Thyroid gland (tissue), 4 donors: ENCODE measurements around the gene NAV2. TPM values are rescaled to one million over a fixed set of nuclear protein-coding genes. Genes with fewer than 3 reads are reported as not detected.

Experiments
- DNase-seq, 2 donors: peaks; one replicate each; pipeline ENCODE4 v3.0.0-alpha.2; 2019
- H3K27ac ChIP-seq, 3 donors: fragments of 200-600 bp; sonication (generic); 1 replicate in 2 of 3; 2 replicates in 1 of 3; pipeline ENCODE4 v1.5.1; 2016 to 2019; ENCODE audit warnings: mild to moderate bottlenecking in 1 of 3, moderate library complexity in 1 of 3
- H3K27me3 ChIP-seq: fragments of 200-600 bp; sonication (generic); one replicate; pipeline ENCODE4 v1.5.1; 2019
- H3K36me3 ChIP-seq, 2 donors: fragments of 200-600 bp; sonication (generic); one replicate each; pipeline ENCODE4 v1.5.1; 2016 to 2019
- H3K4me1 ChIP-seq, 2 donors: fragments of 200-600 bp; sonication (generic); one replicate each; pipeline ENCODE4 v1.5.1; 2017 to 2019
- H3K4me3 ChIP-seq, 3 donors: fragments of 200-600 bp; sonication (generic); replicated peaks in 1 of 3; 1 replicate in 2 of 3; 2 replicates in 1 of 3; pipeline ENCODE4 v1.5.1; 2016; ENCODE audit warnings: mild to moderate bottlenecking in 1 of 3
- H3K9me3 ChIP-seq: fragments of 200-600 bp; sonication (generic); one replicate; pipeline ENCODE4 v1.5.1; 2017
- POLR2A ChIP-seq, 2 donors: fragments of 450-650 bp; IDR thresholded peaks; one replicate each; pipeline ENCODE4 v1.6.1; 2017; ENCODE audit warnings: antibody characterized with exemption in 2 of 2, mild to moderate bottlenecking in 2 of 2, moderate library complexity in 1 of 2
- WGBS, 2 donors: methylation state at CpG; one replicate each; pipeline ENCODE4 v1.1.5; 2017; 5-methylcytosine and 5-hydroxymethylcytosine counted together
- intact Hi-C: fragments of 100-400 bp; cut with DNase I; formaldehyde crosslinking; loops from one replicate; pipeline ENCODE4 v1.15.1; 2023
- total RNA-seq, 4 donors: library from RNA; depleted of rRNA; stranded (reverse); fragments of >200 nt; gene quantifications; one replicate each; pipeline ENCODE4 v1.2.3, GENCODE V29; 2016
- TF ChIP-seq, protein P1 (sequence below), 6 experiments: fragments of 200-600 bp in 3 of 6; fragments of 450-650 bp in 3 of 6; sonication (generic) in 3 of 6; IDR thresholded peaks; one replicate each; pipeline ENCODE4 v1.5.1; 2016 to 2019; ENCODE audit warnings: antibody characterized with exemption in 6 of 6, mild to moderate bottlenecking in 2 of 6, inconsistent platforms in 1 of 6, moderate library complexity in 1 of 6

The NAV2 gene
- total RNA-seq, 4 donors from 2014 or later, result 34.8 to 88.6 (median 54.5) TPM

DNA sequence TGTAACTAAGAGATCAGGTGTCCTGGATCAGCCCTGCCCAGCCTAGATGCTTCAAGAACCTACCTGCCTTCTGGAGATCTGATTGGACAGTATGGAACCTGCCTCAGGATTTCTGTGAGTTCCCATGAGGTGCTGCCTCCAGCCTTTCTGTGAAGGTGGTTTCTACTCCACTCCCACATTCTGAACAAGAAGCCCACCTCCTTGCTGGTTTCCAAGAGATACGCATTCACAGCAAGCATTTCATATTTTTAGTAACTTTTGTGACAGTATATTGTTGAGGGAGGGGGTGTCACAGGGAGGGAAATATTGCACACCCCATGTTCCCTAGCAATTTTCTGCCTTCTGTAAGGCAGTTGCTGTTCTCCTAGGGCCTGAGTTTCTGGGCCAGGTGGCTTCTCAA is 204.4 kb downstream of the NAV2 start:
- H3K27ac ChIP-seq, result peak overlapping the region in 1 of 3 donors; percentile 82
- 95 to 100% methylated on average over 1 of the region's 1 CpG for WGBS, 2 donors
- intact Hi-C loops, result no loop called here
- TF ChIP-seq POLR2A (IDR thresholded peaks at IDR 0.05), result no peak
- TF ChIP-seq, protein P1, sequence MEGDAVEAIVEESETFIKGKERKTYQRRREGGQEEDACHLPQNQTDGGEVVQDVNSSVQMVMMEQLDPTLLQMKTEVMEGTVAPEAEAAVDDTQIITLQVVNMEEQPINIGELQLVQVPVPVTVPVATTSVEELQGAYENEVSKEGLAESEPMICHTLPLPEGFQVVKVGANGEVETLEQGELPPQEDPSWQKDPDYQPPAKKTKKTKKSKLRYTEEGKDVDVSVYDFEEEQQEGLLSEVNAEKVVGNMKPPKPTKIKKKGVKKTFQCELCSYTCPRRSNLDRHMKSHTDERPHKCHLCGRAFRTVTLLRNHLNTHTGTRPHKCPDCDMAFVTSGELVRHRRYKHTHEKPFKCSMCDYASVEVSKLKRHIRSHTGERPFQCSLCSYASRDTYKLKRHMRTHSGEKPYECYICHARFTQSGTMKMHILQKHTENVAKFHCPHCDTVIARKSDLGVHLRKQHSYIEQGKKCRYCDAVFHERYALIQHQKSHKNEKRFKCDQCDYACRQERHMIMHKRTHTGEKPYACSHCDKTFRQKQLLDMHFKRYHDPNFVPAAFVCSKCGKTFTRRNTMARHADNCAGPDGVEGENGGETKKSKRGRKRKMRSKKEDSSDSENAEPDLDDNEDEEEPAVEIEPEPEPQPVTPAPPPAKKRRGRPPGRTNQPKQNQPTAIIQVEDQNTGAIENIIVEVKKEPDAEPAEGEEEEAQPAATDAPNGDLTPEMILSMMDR (IDR thresholded peaks at IDR 0.05), result no peak
- H3K9me3 ChIP-seq, result no peaks in the 10 kb centered on the region
- DNase-seq, result no peak
- no peaks in the 10 kb centered on the region for H3K36me3 ChIP-seq
- H3K4me3 ChIP-seq, result no peak overlapping the region
- H3K27me3 ChIP-seq, result no peaks in the 10 kb centered on the region
- peaks cover 19 to 48% of the 10 kb centered on the region in 2 donors for H3K4me1 ChIP-seq

DNA sequence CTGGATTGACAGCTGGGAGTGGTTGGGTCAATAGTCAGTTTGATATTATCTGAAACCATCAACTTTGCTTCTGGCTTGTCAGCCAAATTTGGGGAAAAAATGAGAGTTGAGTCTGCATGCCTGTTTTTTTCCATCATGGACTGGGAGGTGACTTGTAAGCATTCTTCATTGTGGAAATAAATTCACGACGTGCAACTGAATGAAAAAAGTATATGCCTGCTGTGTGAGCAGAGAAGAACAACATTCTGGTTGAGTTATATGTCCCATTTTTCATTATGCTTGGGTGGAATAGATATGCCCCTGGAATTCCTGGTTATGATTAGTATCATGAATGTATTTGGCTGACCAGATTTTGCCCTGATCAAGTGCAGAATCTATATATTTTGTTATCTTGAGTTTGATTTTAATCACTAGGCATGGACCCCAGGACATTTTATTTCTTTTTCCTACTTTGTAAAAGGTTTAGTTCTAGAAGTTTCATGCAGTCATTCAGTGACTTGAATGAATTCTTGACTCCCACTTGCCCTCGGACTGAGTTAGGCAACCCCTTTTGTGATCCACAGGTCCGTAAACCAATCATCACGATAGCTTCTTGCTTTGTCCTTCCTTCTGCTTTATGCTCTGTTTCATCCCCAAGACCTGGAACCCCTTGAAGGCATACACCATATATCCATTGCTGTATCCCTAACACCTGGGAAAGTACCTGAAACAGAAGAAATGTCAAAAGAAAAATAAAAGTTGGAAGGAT is 205.8 kb downstream of the NAV2 start:
- H3K27ac ChIP-seq, result peak overlapping the region; percentile 52 to 94 (median 82)
- TF ChIP-seq, protein P1 (IDR thresholded peaks at IDR 0.05), result no peak
- no peak for TF ChIP-seq POLR2A (IDR thresholded peaks at IDR 0.05)
- H3K4me3 ChIP-seq, result no peak overlapping the region
- 85 to 89% methylated on average over 5 of the region's 5 CpGs for WGBS, 2 donors
- no peaks in the 10 kb centered on the region for H3K9me3 ChIP-seq
- no peaks in the 10 kb centered on the region for H3K36me3 ChIP-seq
- DNase-seq, result no peak
- peaks cover 19 to 48% of the 10 kb centered on the region in 2 donors for H3K4me1 ChIP-seq
- H3K27me3 ChIP-seq, result no peaks in the 10 kb centered on the region
- intact Hi-C loops, result no loop called here

DNA sequence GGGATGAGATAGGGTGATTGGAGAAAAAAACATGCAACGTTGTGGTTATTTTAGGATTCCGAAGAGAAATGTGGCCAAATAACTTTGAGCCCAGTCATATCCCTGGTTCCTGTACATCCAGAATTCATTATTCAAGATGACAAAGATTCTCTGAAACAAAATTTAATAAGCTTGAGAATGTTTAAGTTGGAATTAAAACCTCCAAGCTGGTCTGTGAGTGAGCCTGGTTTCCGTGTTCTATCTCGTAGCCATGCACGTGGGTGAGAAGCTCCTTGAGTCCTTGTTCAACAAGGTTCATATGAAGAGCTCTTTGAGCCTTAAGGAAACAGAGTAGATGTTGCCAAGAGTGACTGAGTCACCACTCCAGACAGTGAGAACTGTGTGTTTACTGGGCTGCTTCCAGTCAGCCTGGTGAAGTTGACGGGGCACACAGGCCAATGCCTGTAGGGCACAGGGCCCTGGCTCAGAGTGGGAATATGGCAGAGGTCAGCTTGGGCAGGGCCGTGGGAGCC is 206.5 kb downstream of the NAV2 start:
- no peaks in the 10 kb centered on the region for H3K36me3 ChIP-seq
- no peaks in the 10 kb centered on the region for H3K9me3 ChIP-seq
- intact Hi-C loops, result no loop called here
- peaks cover 20 to 53% of the 10 kb centered on the region in 2 donors for H3K4me1 ChIP-seq
- no peak overlapping the region for H3K4me3 ChIP-seq
- peak; percentile 88 to 89 for DNase-seq
- TF ChIP-seq POLR2A (IDR thresholded peaks at IDR 0.05), result peak in 1 of 2 donors; percentile 54
- TF ChIP-seq, protein P1 (IDR thresholded peaks at IDR 0.05), result no peak
- peak overlapping the region; percentile 77 to 94 (median 82) for H3K27ac ChIP-seq
- WGBS, 2 donors, result 39% methylated on average over 7 of the region's 7 CpGs
- H3K27me3 ChIP-seq, result no peaks in the 10 kb centered on the region

DNA sequence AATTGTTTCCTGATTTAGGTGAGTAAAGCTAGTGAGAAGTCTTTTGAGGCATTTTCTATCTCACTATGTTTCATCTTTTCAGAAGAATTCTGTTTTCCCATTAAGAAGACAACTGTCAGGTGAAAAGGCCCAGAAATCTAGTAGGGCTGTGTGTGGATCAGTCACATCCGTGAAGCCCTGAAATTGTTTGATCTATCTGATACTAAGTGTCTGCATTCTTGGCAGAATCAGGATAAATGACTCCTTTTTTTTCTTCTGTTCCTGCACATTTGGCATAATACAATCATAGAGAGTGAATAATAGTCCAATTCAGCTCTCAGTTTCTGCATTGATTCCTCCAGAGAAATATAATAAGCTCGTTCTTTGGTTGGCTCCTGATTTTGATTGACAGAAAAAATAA is 208.3 kb downstream of the NAV2 start:
- intact Hi-C loops, result no loop called here
- H3K9me3 ChIP-seq, result no peaks in the 10 kb centered on the region

More for the DNA sequence above, 208.3 kb downstream of the NAV2 start:
- Histone ChIP-seq H3K4me1 (peaks cover 28 to 66% of the 10 kb centered on the region in 2 donors), H3K4me3 (no peak overlapping the region), H3K27ac (peak overlapping the region in 1 of 3 donors; percentile 82), H3K36me3 (no peaks in the 10 kb centered on the region), H3K27me3 (no peaks in the 10 kb centered on the region)
- no peak for DNase-seq
- TF ChIP-seq POLR2A (IDR thresholded peaks at IDR 0.05), result no peak
- TF ChIP-seq, protein P1 (IDR thresholded peaks at IDR 0.05), result no peak
- WGBS, 2 donors, result 69 to 76% methylated on average over 2 of the region's 2 CpGs
